Activated naive CD4-positive, alpha-beta T cell treated with anti-CD3 and anti-CD28 coated beads, Interleukin-2, amount 10 ng/mL, durations not matched to agents 5 hours and 36 hours (primary cell): Measurements from ENCODE around the gene TNFSF8. TPM values are rescaled to one million over a fixed set of nuclear protein-coding genes. Genes with fewer than 3 reads are reported as not detected.

Experiments used
- total RNA-seq, 2 experiments: library from RNA; stranded (reverse); gene quantifications; one replicate each; pipeline ENCODE4 v1.2.3, GENCODE V29; 2021

The TNFSF8 gene
- 10 to 100 TPM; 82.0 to 82.9 TPM for total RNA-seq

GRCh38 chr9:114930056-114930812, at the start of gene TNFSF8:
Gene TNFSF8 (minus strand): TSS chr9:114930591. CDS start chr9:114930303, 288 bp downstream.

Other genes with a start within 250 kb of the TNFSF8 start
- under 1 TPM in 1 of 2 experiments, not detected in 1; 0.55 TPM for gene TEX48, start 248.4 kb downstream of the TNFSF8 start, total RNA-seq
- gene TNFSF15, start 124.6 kb downstream of the TNFSF8 start, total RNA-seq = 1 to 10 TPM; 2.1 to 2.2 TPM
- not detected for gene TNC, start 187.6 kb upstream of the TNFSF8 start, total RNA-seq